Stomach (tissue), 4 donors: ENCODE data around the gene ZC3H12D.

Experiments used
- CTCF ChIP-seq, 7 experiments: fragments of 450-650 bp in 4 of 7; fragments of 200-600 bp in 3 of 7; sonication (generic) in 3 of 7; IDR thresholded peaks; one replicate each; pipeline ENCODE4 v1.5.1; 2016 to 2019; ENCODE audit warnings: antibody characterized with exemption in 7 of 7, control low read depth in 2 of 7, mild to moderate bottlenecking in 1 of 7
- EP300 ChIP-seq: sonication (generic); formaldehyde crosslinking; IDR thresholded peaks from one replicate; pipeline ENCODE4 v1.6.1; 2017; ENCODE audit warnings: antibody characterized with exemption
- POLR2A ChIP-seq, 4 donors: fragments of 450-650 bp; IDR thresholded peaks; one replicate each; pipeline ENCODE4 v1.6.1; 2016; ENCODE audit warnings: antibody characterized with exemption in 4 of 4, control low read depth in 2 of 4, mild to moderate bottlenecking in 1 of 4, moderate library complexity in 1 of 4
- POLR2AphosphoS5 ChIP-seq, 3 donors: sonication (generic); formaldehyde crosslinking; IDR thresholded peaks; one replicate each; pipeline ENCODE4 v1.6.1; 2016; ENCODE audit warnings: antibody characterized with exemption in 3 of 3

GRCh38 chr6:149461670-149462069, 23.1 kb downstream of the ZC3H12D start:
- TF ChIP-seq CTCF (IDR thresholded peaks at IDR 0.05) (no peak), EP300 (no peak), POLR2AphosphoS5 (IDR thresholded peaks at IDR 0.05) (no peak), POLR2A (IDR thresholded peaks at IDR 0.05) (no peak)
